Caco-2 (cell line): ENCODE data around the gene ZBTB43. TPM values are rescaled to one million over a fixed set of nuclear protein-coding genes. Genes with fewer than 3 reads are reported as not detected.

Experiments used
- BruUV-seq: library from RNA; stranded (reverse); fragments of 400-500 nt; replicated peaks from 2 replicates; lab custom pipeline; 2021; lab: Mats Ljungman, UMichigan
- CTCF ChIA-PET: fragments of 300-600 bp; sonication (Branson Sonifier 250); formaldehyde crosslinking; loops from one replicate; lab custom pipeline; 2022; ENCODE audit warnings: antibody characterized with exemption; lab: Charles Lee
- POLR2A ChIA-PET: fragments of 300-600 bp; sonication (Branson Sonifier 250); formaldehyde crosslinking; loops from one replicate; lab custom pipeline; 2022; ENCODE audit warnings: antibody characterized with exemption; lab: Charles Lee
- DNase-seq, 2 experiments: peaks; one replicate each; pipeline versions ENCODE4 v3.0.0 to v3.0.0-alpha.2; 2020 to 2022
- H3K27me3 ChIP-seq: replicated peaks from 2 replicates; pipeline ENCODE4 v1.6.0; 2011; ENCODE audit warnings: low read length; ENCODE audit not compliant: control insufficient read depth, insufficient read depth
- H3K36me3 ChIP-seq: 2 replicates; pipeline ENCODE4 v1.5.1; 2011; ENCODE audit warnings: low read length; ENCODE audit not compliant: control insufficient read depth, insufficient read depth
- H3K4me1 ChIP-seq: fragments of 250-450 bp; sonication (Bioruptor Pico); 2 replicates; pipeline ENCODE4 v1.5.1; 2020; ENCODE audit warnings: mild to moderate bottlenecking
- H3K4me3 ChIP-seq: 2 replicates; pipeline ENCODE4 v1.5.1; 2011; ENCODE audit warnings: low read depth, mild to moderate bottlenecking, control low read depth, low read length
- H3K9me3 ChIP-seq: fragments of 250-450 bp; sonication (Bioruptor Pico); 2 replicates; pipeline ENCODE4 v1.5.1; 2020; ENCODE audit warnings: mild to moderate bottlenecking, moderate library complexity
- H3K27ac Mint-ChIP-seq: one replicate; pipeline ENCODE4 v1.8.0; 2022; ENCODE audit warnings: mixed read lengths; ENCODE audit not compliant: unreplicated experiment
- H3K27me3 Mint-ChIP-seq: one replicate; pipeline ENCODE4 v1.8.0; 2022; ENCODE audit warnings: mixed read lengths; ENCODE audit not compliant: insufficient read depth, unreplicated experiment
- H3K36me3 Mint-ChIP-seq: one replicate; pipeline ENCODE4 v1.8.0; 2022; ENCODE audit warnings: mild to moderate bottlenecking, mixed read lengths; ENCODE audit not compliant: insufficient read depth, unreplicated experiment
- H3K4me1 Mint-ChIP-seq: one replicate; pipeline ENCODE4 v1.8.0; 2022; ENCODE audit warnings: low read depth, mixed read lengths; ENCODE audit not compliant: unreplicated experiment
- H3K4me3 Mint-ChIP-seq: one replicate; pipeline ENCODE4 v1.8.0; 2022; ENCODE audit warnings: mild to moderate bottlenecking, moderate library complexity, mixed read lengths; ENCODE audit not compliant: unreplicated experiment
- H3K9me3 Mint-ChIP-seq: one replicate; pipeline ENCODE4 v1.8.0; 2022; ENCODE audit warnings: mixed read lengths; ENCODE audit not compliant: unreplicated experiment
- intact Hi-C: fragments of 100-400 bp; cut with micrococcal nuclease; formaldehyde crosslinking; loops from one replicate; pipeline ENCODE4 v1.10.0; 2022; ENCODE audit not compliant: unreplicated experiment
- total RNA-seq: library from RNA; stranded (reverse); gene quantifications from 2 replicates; pipeline ENCODE4 v1.2.3, GENCODE V29; 2022
- TF ChIP-seq, protein P1 (sequence below), 2 experiments: fragments of 200-600 bp in 1 of 2; IDR thresholded peaks; 1 replicate in 1 of 2; 2 replicates in 1 of 2; pipeline versions ENCODE4 v1.5.1 to v1.8.0; 2011 to 2022; ENCODE audit warnings: antibody characterized with exemption in 1 of 2, control low read depth in 1 of 2, inconsistent platforms in 1 of 2, low read depth in 1 of 2, low read length in 1 of 2, mild to moderate bottlenecking in 1 of 2, moderate library complexity in 1 of 2; ENCODE audit not compliant: insufficient read depth in 1 of 2, severe bottlenecking in 1 of 2, unreplicated experiment in 1 of 2

Gene ZBTB43
- total RNA-seq, 1 experiment from 2014 or later, result 18.5 TPM

DNA sequence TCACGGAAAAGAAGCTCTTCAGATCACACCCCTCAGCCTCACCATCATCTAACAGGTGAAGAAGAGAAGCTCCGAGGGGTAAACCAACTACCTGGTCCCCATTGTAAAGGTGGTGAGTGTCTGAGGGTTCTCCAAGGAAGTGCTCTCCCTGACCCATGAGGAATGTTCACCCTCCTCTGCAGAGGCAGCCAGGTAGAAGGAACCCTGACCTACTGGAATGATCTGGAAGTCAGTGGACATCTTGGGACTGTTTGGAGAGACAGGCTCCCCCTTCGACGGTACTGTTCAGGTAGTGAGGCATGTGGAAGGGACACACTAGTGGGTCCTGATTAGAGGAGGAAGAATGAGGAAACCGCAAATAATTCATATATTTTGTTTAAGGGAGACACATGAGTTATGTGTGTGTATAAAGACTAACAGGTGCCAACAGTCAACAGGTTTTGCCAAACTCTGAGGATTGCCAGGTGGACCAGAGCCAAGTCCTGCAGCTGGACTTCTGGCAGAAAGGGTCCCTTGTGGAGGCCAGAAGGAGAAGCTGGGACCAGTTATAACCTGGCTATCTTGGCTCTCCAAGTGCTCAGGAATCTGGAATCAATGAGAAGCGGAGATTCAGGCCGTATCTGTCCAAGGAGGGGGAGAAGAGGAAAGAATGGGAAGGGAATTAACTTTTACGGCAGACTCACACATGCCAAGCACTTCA is 52.6 kb downstream of the ZBTB43 start:
- no peaks in the 10 kb centered on the region for H3K9me3 ChIP-seq
- intact Hi-C loops, result no loop called here
- Mint-ChIP-seq H3K9me3 (no peaks in the 10 kb centered on the region), H3K27me3 (no peaks in the 10 kb centered on the region), H3K36me3 (no peaks in the 10 kb centered on the region), H3K4me3 (no peak overlapping the region), H3K4me1 (peaks cover 12% of the 10 kb centered on the region), H3K27ac (no peak overlapping the region)
- H3K27me3 ChIP-seq, result no peaks in the 10 kb centered on the region
- CTCF ChIA-PET, result interaction anchor here (0.8 kb wide), 1 partner anchor 75 kb away, joined by 3 read pairs; no protein-coding TSS in a partner anchor
- no peaks in the 10 kb centered on the region for H3K36me3 ChIP-seq
- BruUV-seq, result no TSS peak
- POLR2A ChIA-PET, result no interaction called here
- DNase-seq, result no peak
- no peaks in the 10 kb centered on the region; the same call in 1 of the 2 replicates for H3K4me1 ChIP-seq
- TF ChIP-seq, protein P1, sequence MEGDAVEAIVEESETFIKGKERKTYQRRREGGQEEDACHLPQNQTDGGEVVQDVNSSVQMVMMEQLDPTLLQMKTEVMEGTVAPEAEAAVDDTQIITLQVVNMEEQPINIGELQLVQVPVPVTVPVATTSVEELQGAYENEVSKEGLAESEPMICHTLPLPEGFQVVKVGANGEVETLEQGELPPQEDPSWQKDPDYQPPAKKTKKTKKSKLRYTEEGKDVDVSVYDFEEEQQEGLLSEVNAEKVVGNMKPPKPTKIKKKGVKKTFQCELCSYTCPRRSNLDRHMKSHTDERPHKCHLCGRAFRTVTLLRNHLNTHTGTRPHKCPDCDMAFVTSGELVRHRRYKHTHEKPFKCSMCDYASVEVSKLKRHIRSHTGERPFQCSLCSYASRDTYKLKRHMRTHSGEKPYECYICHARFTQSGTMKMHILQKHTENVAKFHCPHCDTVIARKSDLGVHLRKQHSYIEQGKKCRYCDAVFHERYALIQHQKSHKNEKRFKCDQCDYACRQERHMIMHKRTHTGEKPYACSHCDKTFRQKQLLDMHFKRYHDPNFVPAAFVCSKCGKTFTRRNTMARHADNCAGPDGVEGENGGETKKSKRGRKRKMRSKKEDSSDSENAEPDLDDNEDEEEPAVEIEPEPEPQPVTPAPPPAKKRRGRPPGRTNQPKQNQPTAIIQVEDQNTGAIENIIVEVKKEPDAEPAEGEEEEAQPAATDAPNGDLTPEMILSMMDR (IDR thresholded peaks at IDR 0.05; ENCODE audit: insufficient read depth in 1 of 2, low read depth in 1 of 2, low read length in 1 of 2, severe bottlenecking in 1 of 2, unreplicated experiment in 1 of 2), result no peak
- no peak overlapping the region for H3K4me3 ChIP-seq

DNA sequence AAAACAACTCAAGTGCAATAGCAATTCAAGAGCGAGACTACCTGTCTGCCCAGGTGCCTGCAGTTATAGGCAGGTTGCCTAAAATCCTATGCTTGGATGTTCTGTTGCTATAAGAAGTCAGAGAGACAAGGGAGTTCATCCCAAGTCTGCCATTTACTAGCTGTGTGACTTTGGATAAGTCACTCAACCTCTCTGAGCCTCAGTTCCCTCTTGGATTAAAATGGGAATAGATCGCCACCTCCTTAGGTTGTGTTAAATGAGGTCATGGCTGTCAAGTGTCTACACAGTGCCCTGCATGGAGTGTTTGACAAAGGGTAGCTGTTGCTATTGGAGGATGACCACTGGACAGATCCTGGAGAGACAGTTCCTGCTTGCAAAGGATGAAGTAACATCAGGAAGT is 54.3 kb downstream of the ZBTB43 start:
- no peak for DNase-seq
- H3K9me3 Mint-ChIP-seq, result no peaks in the 10 kb centered on the region
- Histone ChIP-seq H3K4me3 (no peak overlapping the region), H3K27me3 (no peaks in the 10 kb centered on the region), H3K9me3 (no peaks in the 10 kb centered on the region), H3K4me1 (no peaks in the 10 kb centered on the region; the same call in 1 of the 2 replicates), H3K36me3 (no peaks in the 10 kb centered on the region)
- BruUV-seq, result no TSS peak
- peaks cover under 1% of the 10 kb centered on the region for H3K36me3 Mint-ChIP-seq
- TF ChIP-seq, protein P1 (IDR thresholded peaks at IDR 0.05; ENCODE audit: insufficient read depth in 1 of 2, low read depth in 1 of 2, low read length in 1 of 2, severe bottlenecking in 1 of 2, unreplicated experiment in 1 of 2), result no peak
- H3K4me3 Mint-ChIP-seq, result peak overlapping the region; percentile 74
- POLR2A ChIA-PET, result no interaction called here
- no peaks in the 10 kb centered on the region for H3K27me3 Mint-ChIP-seq
- peak overlapping the region; percentile 75 for H3K27ac Mint-ChIP-seq
- H3K4me1 Mint-ChIP-seq, result peaks cover 16% of the 10 kb centered on the region
- CTCF ChIA-PET, result interaction anchor here (1.0 kb wide), 1 partner anchor 9 kb away, joined by 3 read pairs; no protein-coding TSS in a partner anchor
- intact Hi-C loops, result no loop called here

DNA sequence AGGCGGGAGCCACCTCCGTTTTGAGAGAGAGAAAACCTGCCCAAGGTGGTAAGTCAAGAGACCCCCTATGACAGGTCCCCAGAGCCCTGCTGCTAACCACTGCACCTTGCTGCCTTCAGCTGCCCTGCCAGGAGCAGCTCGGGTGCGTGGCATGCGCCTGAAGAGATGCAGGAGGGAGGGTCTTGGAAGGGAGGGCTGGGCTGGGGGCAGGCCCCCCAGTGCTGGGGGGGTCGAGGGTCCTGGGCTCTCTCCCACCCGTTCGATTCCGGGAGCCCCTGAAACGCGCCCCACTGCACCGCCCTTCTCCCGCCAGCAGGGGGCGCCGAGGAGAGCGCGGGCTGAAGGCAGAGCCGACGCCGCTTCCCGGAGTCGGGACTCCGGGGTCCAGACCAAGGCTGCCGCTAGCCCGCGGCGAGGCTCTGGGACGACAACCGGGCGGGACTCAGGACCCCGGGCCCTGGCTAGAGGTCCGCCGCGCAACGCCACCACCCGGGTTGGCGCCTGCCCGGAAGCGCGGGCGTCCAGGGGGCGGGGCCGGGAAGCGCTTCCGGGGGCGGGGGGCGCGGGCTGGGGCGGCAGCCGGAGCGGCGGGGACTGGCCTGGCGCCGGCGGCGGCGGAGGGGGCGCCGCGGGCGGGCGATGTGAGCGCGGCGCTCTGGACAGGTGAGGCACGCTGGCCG is 55.4 kb downstream of the ZBTB43 start, which contains the start of gene ZBTB34:
ZBTB34 (plus strand) TSS at position 563 of the 680 bp plus-strand sequence. CDS start 18,761 bp downstream, outside the sequence.
- Histone ChIP-seq H3K4me3 (peak within 1 kb of the TSS; percentile 84), H3K27me3 (no peaks in the 10 kb centered on the region), H3K9me3 (no peaks in the 10 kb centered on the region), H3K36me3 (no peaks in the 10 kb centered on the region), H3K4me1 (no peaks in the 10 kb centered on the region; the same call in 1 of the 2 replicates)
- Mint-ChIP-seq H3K27me3 (no peaks in the 10 kb centered on the region), H3K27ac (peak within 1 kb of the TSS; percentile 75), H3K4me1 (peaks cover 16% of the 10 kb centered on the region), H3K36me3 (peaks cover 11% of the 10 kb centered on the region), H3K9me3 (no peaks in the 10 kb centered on the region), H3K4me3 (peak within 1 kb of the TSS; percentile 74)
- peak; percentile 74 to 85 for DNase-seq
- ChIA-PET POLR2A (no interaction called here), CTCF (interaction anchor here (1.0 kb wide), 1 partner anchor 10 kb away, joined by 3 read pairs; no protein-coding TSS in a partner anchor)
- TF ChIP-seq, protein P1 (IDR thresholded peaks at IDR 0.05; ENCODE audit: insufficient read depth in 1 of 2, low read depth in 1 of 2, low read length in 1 of 2, severe bottlenecking in 1 of 2, unreplicated experiment in 1 of 2), result peak; percentile 97 to 99
- no TSS peak for BruUV-seq
- intact Hi-C loops, result loop anchor here (2.0 kb wide), 1 partner anchor 55 kb away; the partner anchor contains the start of gene RALGPS1
